Stimulated activated naive B cell treated with anti-CD40 and anti-IgM and Interleukin-4, amounts not matched to agents 10 μg/mL and 1 μg/mL and 100 μg/mL, for 72 hours (primary cell): ENCODE results near the gene SAFB2.
"Not testable (repeated sequence)": the region's sequence is repeated elsewhere in the genome, so short reads cannot be mapped to it uniquely, and the experiment has no call there.

Source experiments
- ATAC-seq, 2 donors: fragments of 150-1000 bp; cut with Tn5 transposase; replicated peaks; 2 replicates each; pipeline ENCODE4 v1.10.0; 2021; ENCODE audit warnings: moderate library complexity in 1 of 2
- DNase-seq: peaks from one replicate; pipeline ENCODE4 v3.0.0; 2021
- H3K27ac Mint-ChIP-seq: one replicate; pipeline ENCODE4 v1.8.0; 2022; ENCODE audit warnings: mild to moderate bottlenecking, mixed read lengths
- H3K27me3 Mint-ChIP-seq, 2 donors: one replicate each; pipeline ENCODE4 v1.8.0; 2022; ENCODE audit warnings: mixed read lengths in 2 of 2
- H3K36me3 Mint-ChIP-seq, 2 donors: one replicate each; pipeline ENCODE4 v1.8.0; 2022; ENCODE audit warnings: mixed read lengths in 2 of 2, mild to moderate bottlenecking in 1 of 2
- H3K4me1 Mint-ChIP-seq, 2 donors: one replicate each; pipeline ENCODE4 v1.8.0; 2022; ENCODE audit warnings: mixed read lengths in 2 of 2, mild to moderate bottlenecking in 1 of 2
- H3K4me3 Mint-ChIP-seq, 2 donors: one replicate each; pipeline ENCODE4 v1.8.0; 2022; ENCODE audit warnings: mild to moderate bottlenecking in 2 of 2, mixed read lengths in 2 of 2, moderate library complexity in 1 of 2
- H3K9me3 Mint-ChIP-seq, 2 donors: one replicate each; pipeline ENCODE4 v1.8.0; 2022; ENCODE audit warnings: mixed read lengths in 2 of 2, mild to moderate bottlenecking in 1 of 2

The SAFB2 gene

GRCh38 chr19:5624741-5625278 lies 2.2 kb upstream of the SAFB2 start:
- Mint-ChIP-seq H3K4me1 (peaks cover 44 to 74% of the 10 kb centered on the region in 2 donors), H3K27me3 (no peaks in the 10 kb centered on the region), H3K9me3 (no peaks in the 10 kb centered on the region), H3K4me3 (peak overlapping the region; percentile 95 to 100), H3K27ac (peak overlapping the region; percentile 94), H3K36me3 (peaks cover 56 to 69% of the 10 kb centered on the region in 2 donors)
- DNase-seq (no peak), ATAC-seq (no peak)

DNA sequence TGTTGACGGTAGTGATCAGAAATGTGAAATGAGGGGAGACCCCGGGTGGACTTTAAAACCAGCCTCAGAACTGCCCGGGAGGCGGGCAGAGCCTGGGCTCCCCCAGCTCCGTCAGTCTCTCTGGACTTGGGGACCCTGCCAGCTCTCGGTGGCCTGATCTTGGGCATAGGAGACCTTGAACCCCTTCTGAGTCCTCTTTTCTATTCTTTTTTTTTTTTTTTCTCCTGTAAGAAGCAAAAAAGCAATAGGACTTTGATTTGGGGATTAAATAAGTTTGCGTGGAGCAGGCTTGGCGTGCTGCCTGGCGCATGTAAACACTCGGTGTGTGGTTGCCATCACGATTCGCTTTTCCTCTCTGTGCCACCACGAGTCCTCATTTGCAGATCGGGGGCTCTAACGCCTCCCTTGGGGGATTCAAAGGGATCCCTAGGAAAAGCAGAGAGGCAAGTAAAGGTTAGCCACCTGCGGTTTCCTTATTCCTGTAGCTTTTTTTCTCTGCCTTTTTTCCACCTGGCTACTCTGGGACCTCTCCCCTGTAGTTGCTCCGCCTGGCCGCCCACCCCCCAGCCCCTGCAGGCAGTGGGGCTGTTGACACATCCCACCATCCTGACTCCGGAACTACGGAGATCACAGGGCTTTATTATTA lies 1.6 kb upstream of the SAFB2 start:
- H3K27ac Mint-ChIP-seq, result peak overlapping the region; percentile 94
- no peak for DNase-seq
- H3K9me3 Mint-ChIP-seq, result no peaks in the 10 kb centered on the region
- peak overlapping the region; percentile 95 to 100 for H3K4me3 Mint-ChIP-seq
- peaks cover 43 to 75% of the 10 kb centered on the region in 2 donors for H3K4me1 Mint-ChIP-seq
- H3K27me3 Mint-ChIP-seq, result no peaks in the 10 kb centered on the region
- peaks cover 53 to 68% of the 10 kb centered on the region in 2 donors for H3K36me3 Mint-ChIP-seq
- no peak for ATAC-seq

DNA sequence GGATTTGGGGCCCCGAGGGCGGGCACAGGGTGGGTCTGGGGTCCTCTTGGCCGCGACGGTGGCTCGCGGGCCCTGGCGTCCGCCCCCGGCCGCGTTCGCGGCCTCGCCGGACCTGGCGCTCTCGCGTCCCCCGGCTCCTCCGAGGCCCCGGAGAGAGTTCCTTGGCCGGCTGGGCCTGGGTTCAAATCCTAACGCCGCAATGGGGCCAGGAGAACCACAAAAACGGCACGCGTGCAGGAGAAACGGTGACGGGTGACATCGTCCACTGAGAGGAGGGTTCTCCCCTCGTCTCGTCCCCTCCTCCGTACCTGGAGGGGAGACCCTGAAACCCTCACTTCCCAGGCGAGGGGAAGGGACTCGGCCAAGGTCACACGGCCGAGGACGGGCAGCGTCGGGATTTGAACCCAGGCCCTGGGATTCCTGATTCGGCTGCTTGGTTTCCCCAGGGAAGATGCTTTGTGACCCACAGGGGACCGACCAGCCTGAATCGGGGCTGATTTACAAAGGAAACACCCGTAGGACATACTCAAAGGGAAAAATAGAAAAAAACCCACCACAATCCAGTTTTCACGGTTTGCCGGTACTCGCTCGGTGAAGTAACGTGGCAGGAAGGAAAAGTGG lies 931 bp upstream of the SAFB2 start:
- H3K36me3 Mint-ChIP-seq, result peaks cover 51 to 66% of the 10 kb centered on the region in 2 donors
- peak; percentile 25 for DNase-seq
- H3K4me1 Mint-ChIP-seq, result peaks cover 41 to 75% of the 10 kb centered on the region in 2 donors
- H3K4me3 Mint-ChIP-seq, result peak overlapping the region; percentile 100
- peak overlapping the region; percentile 100 for H3K27ac Mint-ChIP-seq
- H3K9me3 Mint-ChIP-seq, result no peaks in the 10 kb centered on the region
- ATAC-seq, result peak; percentile 2 to 3
- H3K27me3 Mint-ChIP-seq, result no peaks in the 10 kb centered on the region

DNA sequence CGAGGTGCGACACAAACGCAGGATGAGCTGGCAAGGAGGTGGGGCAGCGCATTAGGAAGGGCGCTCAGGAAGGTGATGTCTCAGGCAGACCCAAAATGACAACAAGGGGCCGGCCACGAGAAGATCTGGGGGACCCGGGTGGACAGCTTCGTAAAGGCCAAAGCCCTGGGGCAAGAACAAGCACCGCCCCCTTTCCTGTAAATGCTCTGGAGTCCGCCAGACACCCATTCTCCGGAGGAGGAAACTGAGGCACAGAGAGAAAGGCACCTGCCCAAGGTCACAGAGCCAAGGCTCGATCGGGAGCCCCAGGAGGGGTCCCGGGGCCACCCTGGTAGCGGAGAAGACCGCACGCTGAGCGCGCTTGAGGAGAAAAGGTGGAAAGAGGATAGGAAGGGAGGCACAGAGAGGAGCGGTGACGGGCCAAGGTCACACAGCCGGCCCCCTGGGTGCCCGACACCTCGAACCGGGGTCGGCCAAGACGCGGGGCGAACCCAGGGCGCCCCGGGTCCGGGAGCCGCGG lies 571 bp downstream of the SAFB2 start:
- H3K4me1 Mint-ChIP-seq, result peaks cover 34 to 71% of the 10 kb centered on the region in 2 donors
- H3K27me3 Mint-ChIP-seq, result no peaks in the 10 kb centered on the region
- H3K36me3 Mint-ChIP-seq, result peaks cover 46 to 59% of the 10 kb centered on the region in 2 donors
- ATAC-seq (no peak), DNase-seq (peak; percentile 4)
- H3K9me3 Mint-ChIP-seq, result no peaks in the 10 kb centered on the region
- peak overlapping the region; percentile 100 for H3K4me3 Mint-ChIP-seq
- H3K27ac Mint-ChIP-seq, result peak overlapping the region; percentile 98

DNA sequence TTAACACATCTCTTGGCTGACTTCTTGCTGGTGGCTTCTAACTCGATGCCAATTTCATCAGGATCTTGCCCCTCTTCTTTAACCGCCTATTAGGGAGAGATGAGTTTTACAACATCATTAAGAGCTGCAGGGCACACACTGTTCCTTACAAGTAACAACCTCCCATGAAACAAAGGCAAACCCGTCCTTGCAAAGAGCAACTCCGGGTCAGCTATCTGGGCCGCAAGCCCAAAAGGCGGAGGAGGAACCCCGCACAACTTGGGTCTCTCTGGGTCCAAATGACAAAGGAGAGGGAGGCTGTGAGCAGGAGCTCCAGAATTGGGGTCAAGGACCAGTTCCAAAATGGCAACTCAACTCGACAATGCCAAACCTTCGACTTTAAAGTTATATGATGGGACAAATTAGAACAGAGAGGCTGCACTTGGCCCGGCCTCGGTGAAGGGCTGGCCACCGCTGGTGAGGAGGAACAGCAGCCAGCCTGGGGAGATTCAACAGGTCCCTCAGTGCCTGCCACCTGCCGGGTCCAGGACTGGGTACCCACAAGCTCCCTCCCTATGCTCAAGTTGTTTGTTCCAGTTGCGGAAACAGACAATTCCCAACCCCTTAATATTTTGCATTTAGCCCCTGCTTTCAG lies 1.1 kb downstream of the SAFB2 start:
- Mint-ChIP-seq H3K36me3 (peaks cover 42 to 56% of the 10 kb centered on the region in 2 donors), H3K4me1 (peaks cover 32 to 67% of the 10 kb centered on the region in 2 donors), H3K27me3 (no peaks in the 10 kb centered on the region), H3K27ac (peak overlapping the region; percentile 98), H3K9me3 (no peaks in the 10 kb centered on the region), H3K4me3 (peak overlapping the region; percentile 100)
- no peak for ATAC-seq
- DNase-seq, result no peak

GRCh38 chr19:5619946-5620345 lies 2.6 kb downstream of the SAFB2 start:
- ATAC-seq (no peak), DNase-seq (no peak)
- no peak overlapping the region for H3K27ac Mint-ChIP-seq
- no peak overlapping the region for H3K4me3 Mint-ChIP-seq
- H3K27me3 Mint-ChIP-seq, result no peaks in the 10 kb centered on the region
- H3K36me3 Mint-ChIP-seq, result peaks cover 37 to 53% of the 10 kb centered on the region in 2 donors
- H3K4me1 Mint-ChIP-seq, result peaks cover 23 to 53% of the 10 kb centered on the region in 2 donors
- no peaks in the 10 kb centered on the region for H3K9me3 Mint-ChIP-seq

- DNase-seq, result no peak
- Mint-ChIP-seq H3K4me1 (peaks cover 16 to 42% of the 10 kb centered on the region in 2 donors), H3K36me3 (peaks cover 39 to 52% of the 10 kb centered on the region in 2 donors), H3K9me3 (no peaks in the 10 kb centered on the region), H3K27me3 (no peaks in the 10 kb centered on the region), H3K4me3 (no peak overlapping the region), H3K27ac (no peak overlapping the region)
- no peak for ATAC-seq
These were observed 4.0 kb downstream of the SAFB2 start for GRCh38 chr19:5618591-5618990.

- no peak overlapping the region for H3K27ac Mint-ChIP-seq
- no peaks in the 10 kb centered on the region for H3K27me3 Mint-ChIP-seq
- no peak for DNase-seq
These were observed 5.5 kb downstream of the SAFB2 start for GRCh38 chr19:5617080-5617479.

GRCh38 chr19:5615756-5616327 lies 6.7 kb downstream of the SAFB2 start:
- Mint-ChIP-seq H3K4me1 (peaks cover 9 to 33% of the 10 kb centered on the region in 2 donors), H3K27ac (no peak overlapping the region), H3K9me3 (no peaks in the 10 kb centered on the region), H3K27me3 (no peaks in the 10 kb centered on the region), H3K4me3 (no peak overlapping the region), H3K36me3 (peaks cover 49 to 56% of the 10 kb centered on the region in 2 donors)
- no peak for ATAC-seq
- DNase-seq, result no peak

More at GRCh38 chr19:5617080-5617479, 5.5 kb downstream of the SAFB2 start:
- no peak for ATAC-seq
- H3K9me3 Mint-ChIP-seq, result no peaks in the 10 kb centered on the region
- peaks cover 16 to 44% of the 10 kb centered on the region in 2 donors for H3K4me1 Mint-ChIP-seq
- peaks cover 51 to 58% of the 10 kb centered on the region in 2 donors for H3K36me3 Mint-ChIP-seq
- H3K4me3 Mint-ChIP-seq, result no peak overlapping the region

GRCh38 chr19:5612891-5613865 lies 9.4 kb downstream of the SAFB2 start:
- Mint-ChIP-seq H3K9me3 (no peaks in the 10 kb centered on the region), H3K27ac (peak overlapping the region; percentile 63), H3K4me3 (no peak overlapping the region), H3K4me1 (peaks cover 2 to 14% of the 10 kb centered on the region in 2 donors), H3K27me3 (no peaks in the 10 kb centered on the region), H3K36me3 (peaks cover 51 to 59% of the 10 kb centered on the region in 2 donors)
- no peak for DNase-seq
- ATAC-seq, result no peak

- no peak for ATAC-seq
- H3K27me3 Mint-ChIP-seq, result no peaks in the 10 kb centered on the region
- DNase-seq, result no peak
- H3K4me3 Mint-ChIP-seq, result no peak overlapping the region
- no peak overlapping the region for H3K27ac Mint-ChIP-seq
- H3K36me3 Mint-ChIP-seq, result peaks cover 60 to 71% of the 10 kb centered on the region in 2 donors
- peaks cover 10% of the 10 kb centered on the region in 2 donors for H3K4me1 Mint-ChIP-seq
- no peaks in the 10 kb centered on the region for H3K9me3 Mint-ChIP-seq
These were observed 12.6 kb downstream of the SAFB2 start for GRCh38 chr19:5609881-5610448.

GRCh38 chr19:5608766-5609165 lies 13.8 kb downstream of the SAFB2 start:
- H3K27me3 Mint-ChIP-seq, ATAC-seq, H3K4me3 Mint-ChIP-seq, DNase-seq, H3K9me3 Mint-ChIP-seq: not testable (repeated sequence)
- Mint-ChIP-seq H3K27ac (peak overlapping the region; percentile 38), H3K36me3 (peaks cover 57 to 68% of the 10 kb centered on the region in 2 donors), H3K4me1 (peaks cover 10% of the 10 kb centered on the region in 2 donors)

GRCh38 chr19:5608291-5608690 lies 14.3 kb downstream of the SAFB2 start:
- DNase-seq, result no peak

More at GRCh38 chr19:5608291-5608690, 14.3 kb downstream of the SAFB2 start:
- H3K4me1 Mint-ChIP-seq, result peaks cover 10 to 11% of the 10 kb centered on the region in 2 donors
- ATAC-seq, result no peak
- no peaks in the 10 kb centered on the region for H3K9me3 Mint-ChIP-seq
- peak overlapping the region; percentile 38 for H3K27ac Mint-ChIP-seq
- no peak overlapping the region for H3K4me3 Mint-ChIP-seq
- no peaks in the 10 kb centered on the region for H3K27me3 Mint-ChIP-seq
- peaks cover 57 to 68% of the 10 kb centered on the region in 2 donors for H3K36me3 Mint-ChIP-seq
